Astrocyte (in vitro differentiated cells and primary cell): ENCODE results near the gene SLC45A1. TPM values are rescaled to one million over a fixed set of nuclear protein-coding genes. Genes with fewer than 3 reads are reported as not detected.

Experiments used
- DNase-seq: peaks from one replicate; pipeline ENCODE4 v3.0.0-alpha.2; 2010; ENCODE audit warnings: low read depth
- FAIRE-seq: peaks from 2 replicates; lab custom pipeline; 2011; peaks lifted over from hg19 to GRCh38; lab: Jason Lieb, UNC
- H2AFZ ChIP-seq: 2 replicates; pipeline ENCODE4 v1.6.0; 2012; ENCODE audit warnings: low read depth, low read length, inconsistent platforms
- H3K27ac ChIP-seq: 2 replicates; pipeline ENCODE4 v1.5.1; 2011; ENCODE audit warnings: low read depth, low read length, inconsistent platforms
- H3K27me3 ChIP-seq: 2 replicates; pipeline ENCODE4 v1.6.0; 2011; ENCODE audit warnings: low read length, inconsistent platforms; ENCODE audit not compliant: insufficient read depth
- H3K36me3 ChIP-seq: 2 replicates; pipeline ENCODE4 v1.5.1; 2011; ENCODE audit warnings: low read length, inconsistent platforms; ENCODE audit not compliant: insufficient read depth
- H3K4me1 ChIP-seq: 2 replicates; pipeline ENCODE4 v1.5.1; 2011; ENCODE audit warnings: low read length, inconsistent platforms; ENCODE audit not compliant: insufficient read depth
- H3K4me2 ChIP-seq: 2 replicates; pipeline ENCODE4 v1.6.0; 2012; ENCODE audit warnings: low read length, inconsistent platforms
- H3K4me3 ChIP-seq: 2 replicates; pipeline ENCODE4 v1.5.1; 2011; ENCODE audit warnings: low read depth, mild to moderate bottlenecking, low read length, inconsistent platforms; ENCODE audit not compliant: insufficient read depth
- H3K79me2 ChIP-seq: 2 replicates; pipeline ENCODE4 v1.6.0; 2012; ENCODE audit warnings: mild to moderate bottlenecking, low read length, inconsistent platforms; ENCODE audit not compliant: insufficient read depth
- H3K9ac ChIP-seq: 2 replicates; pipeline ENCODE4 v1.6.0; 2012; ENCODE audit warnings: mild to moderate bottlenecking, low read length, inconsistent platforms
- H3K9me3 ChIP-seq: 2 replicates; pipeline ENCODE4 v1.5.1; 2012; ENCODE audit warnings: low read depth, mild to moderate bottlenecking, low read length, inconsistent platforms; ENCODE audit not compliant: insufficient read depth
- H4K20me1 ChIP-seq: 2 replicates; pipeline ENCODE4 v1.6.0; 2012; ENCODE audit warnings: low read length, inconsistent platforms; ENCODE audit not compliant: insufficient read depth
- H3K27ac Mint-ChIP-seq: one replicate; pipeline ENCODE4 v1.8.0; 2021; ENCODE audit warnings: mild to moderate bottlenecking, mixed read lengths; ENCODE audit not compliant: unreplicated experiment
- H3K27me3 Mint-ChIP-seq: one replicate; pipeline ENCODE4 v1.8.0; 2021; ENCODE audit warnings: low read depth, mixed read lengths; ENCODE audit not compliant: unreplicated experiment
- H3K36me3 Mint-ChIP-seq: one replicate; pipeline ENCODE4 v1.8.0; 2021; ENCODE audit warnings: low read depth, mixed read lengths; ENCODE audit not compliant: unreplicated experiment
- H3K4me1 Mint-ChIP-seq: one replicate; pipeline ENCODE4 v1.8.0; 2021; ENCODE audit warnings: low read depth, mixed read lengths; ENCODE audit not compliant: unreplicated experiment
- H3K4me3 Mint-ChIP-seq: one replicate; pipeline ENCODE4 v1.8.0; 2021; ENCODE audit warnings: mild to moderate bottlenecking, moderate library complexity, mixed read lengths; ENCODE audit not compliant: unreplicated experiment
- H3K9me3 Mint-ChIP-seq: one replicate; pipeline ENCODE4 v1.8.0; 2021; ENCODE audit warnings: mild to moderate bottlenecking, mixed read lengths; ENCODE audit not compliant: unreplicated experiment
- CTCF ChIP-seq: IDR thresholded peaks from 2 replicates; pipeline ENCODE4 v1.5.1; 2011; ENCODE audit warnings: low read depth, mild to moderate bottlenecking, inconsistent platforms, low read length, moderate library complexity; ENCODE audit not compliant: insufficient read depth
- EZH2 ChIP-seq: IDR thresholded peaks from 2 replicates; pipeline ENCODE4 v1.6.1; 2012; ENCODE audit warnings: mild to moderate bottlenecking, low read length, inconsistent platforms; ENCODE audit not compliant: insufficient read depth
- total RNA-seq: library from RNA; stranded (reverse); gene quantifications from 2 replicates; pipeline ENCODE4 v1.2.1, GENCODE V29; 2021

The SLC45A1 gene
- total RNA-seq, 1 donor from 2014 or later = 0.95 TPM

GRCh38 chr1:8349473-8349865 lies 31.6 kb downstream of the SLC45A1 start:
- Histone ChIP-seq H3K27me3 (peaks cover 4% of the 10 kb centered on the region), H3K4me1 (no peaks in the 10 kb centered on the region), H3K27ac (no peak overlapping the region), H3K4me3 (no peak overlapping the region), H3K9ac (no peak overlapping the region), H3K4me2 (no peak overlapping the region), H3K9me3 (peaks cover 3% of the 10 kb centered on the region), H2AFZ (no peak overlapping the region), H3K36me3 (peaks cover 5% of the 10 kb centered on the region), H3K79me2 (no peaks in the 10 kb centered on the region), H4K20me1 (peaks cover 13% of the 10 kb centered on the region)
- peaks cover 8% of the 10 kb centered on the region for H3K36me3 Mint-ChIP-seq
- H3K4me1 Mint-ChIP-seq = peaks cover 7% of the 10 kb centered on the region
- H3K9me3 Mint-ChIP-seq = no peaks in the 10 kb centered on the region
- H3K27me3 Mint-ChIP-seq = no peaks in the 10 kb centered on the region
- FAIRE-seq (no peak), DNase-seq (no peak)
- no peak overlapping the region for H3K4me3 Mint-ChIP-seq
- TF ChIP-seq EZH2 (no peak), CTCF (no peak)
- peak overlapping the region; percentile 72 for H3K27ac Mint-ChIP-seq

- no peaks in the 10 kb centered on the region for H3K27me3 Mint-ChIP-seq
- TF ChIP-seq CTCF = no peak
- no peak for TF ChIP-seq EZH2
- H3K9me3 Mint-ChIP-seq = no peaks in the 10 kb centered on the region
- H3K4me1 ChIP-seq = no peaks in the 10 kb centered on the region
- H3K4me2 ChIP-seq = no peak overlapping the region
- H3K36me3 ChIP-seq = peaks cover 9% of the 10 kb centered on the region
- no peak overlapping the region for H3K4me3 Mint-ChIP-seq
- H3K9ac ChIP-seq = no peak overlapping the region
- no peaks in the 10 kb centered on the region for H3K79me2 ChIP-seq
- no peak overlapping the region for H3K4me3 ChIP-seq
- peaks cover 3% of the 10 kb centered on the region for H3K27me3 ChIP-seq
- peaks cover 2% of the 10 kb centered on the region for H3K9me3 ChIP-seq
- H4K20me1 ChIP-seq = peaks cover 13% of the 10 kb centered on the region
- H3K36me3 Mint-ChIP-seq = peaks cover 10% of the 10 kb centered on the region
- FAIRE-seq = no peak
- H3K4me1 Mint-ChIP-seq = peaks cover 5% of the 10 kb centered on the region
- DNase-seq = no peak
- no peak overlapping the region for H2AFZ ChIP-seq
- no peak overlapping the region for H3K27ac Mint-ChIP-seq
- H3K27ac ChIP-seq = no peak overlapping the region
These were observed 32.0 kb downstream of the SLC45A1 start for GRCh38 chr1:8349961-8350360.

GRCh38 chr1:8350914-8351684 lies 33.2 kb downstream of the SLC45A1 start:
- H3K9ac ChIP-seq = no peak overlapping the region
- H3K4me2 ChIP-seq = no peak overlapping the region
- Mint-ChIP-seq H3K9me3 (no peaks in the 10 kb centered on the region), H3K4me1 (peaks cover 5% of the 10 kb centered on the region), H3K27me3 (no peaks in the 10 kb centered on the region), H3K4me3 (no peak overlapping the region), H3K36me3 (peaks cover 14% of the 10 kb centered on the region), H3K27ac (peak overlapping the region; percentile 26)
- TF ChIP-seq EZH2 (no peak), CTCF (no peak)
- H2AFZ ChIP-seq = no peak overlapping the region
- no peak overlapping the region for H3K4me3 ChIP-seq
- H3K36me3 ChIP-seq = peaks cover 9% of the 10 kb centered on the region
- H3K4me1 ChIP-seq = no peaks in the 10 kb centered on the region
- DNase-seq (no peak), FAIRE-seq (no peak)
- no peaks in the 10 kb centered on the region for H3K79me2 ChIP-seq
- H3K27me3 ChIP-seq = no peaks in the 10 kb centered on the region
- H4K20me1 ChIP-seq = peaks cover 13% of the 10 kb centered on the region
- no peak overlapping the region for H3K27ac ChIP-seq
- no peaks in the 10 kb centered on the region for H3K9me3 ChIP-seq
